HG03066 (cell line): ENCODE data around the gene VPS13A.
"Not testable (repeated sequence)": the region's sequence is repeated elsewhere in the genome, so short reads cannot be mapped to it uniquely, and the experiment has no call there.

Experiments
- ATAC-seq: cut with Tn5 transposase; IDR thresholded peaks from one replicate; pipeline ENCODE4 v1.9.1; 2021; ENCODE audit warnings: low read depth; ENCODE audit not compliant: unreplicated experiment

VPS13A gene

GRCh38 chr9:77420641-77421040 lies 243.3 kb downstream of the VPS13A start:
- no peak for ATAC-seq

GRCh38 chr9:77421506-77422265 lies 244.4 kb downstream of the VPS13A start:
- ATAC-seq = no peak

GRCh38 chr9:77422969-77423368 lies 245.6 kb downstream of the VPS13A start:
- ATAC-seq = no peak

DNA sequence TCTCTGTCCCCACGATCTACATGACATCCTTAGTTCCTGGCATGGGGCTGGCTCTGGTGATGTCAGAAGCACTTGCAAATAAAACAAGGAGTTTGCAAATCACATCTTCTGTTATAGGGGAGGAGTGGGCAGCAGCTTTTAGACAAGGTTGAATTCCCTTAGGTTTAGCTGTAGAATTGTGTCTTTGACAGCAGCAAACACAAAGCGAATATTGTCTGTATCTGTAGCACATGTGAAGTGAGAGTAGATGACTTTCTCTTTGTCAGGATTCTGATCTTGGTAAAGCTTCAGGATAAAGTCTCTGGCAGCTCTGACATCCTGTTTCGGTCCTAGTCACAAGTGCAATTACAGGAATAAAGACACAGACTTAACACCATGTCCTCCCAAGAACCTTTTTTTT lies 246.5 kb downstream of the VPS13A start:
- no peak for ATAC-seq

GRCh38 chr9:77424993-77425392 lies 247.7 kb downstream of the VPS13A start:
- ATAC-seq = no peak

DNA sequence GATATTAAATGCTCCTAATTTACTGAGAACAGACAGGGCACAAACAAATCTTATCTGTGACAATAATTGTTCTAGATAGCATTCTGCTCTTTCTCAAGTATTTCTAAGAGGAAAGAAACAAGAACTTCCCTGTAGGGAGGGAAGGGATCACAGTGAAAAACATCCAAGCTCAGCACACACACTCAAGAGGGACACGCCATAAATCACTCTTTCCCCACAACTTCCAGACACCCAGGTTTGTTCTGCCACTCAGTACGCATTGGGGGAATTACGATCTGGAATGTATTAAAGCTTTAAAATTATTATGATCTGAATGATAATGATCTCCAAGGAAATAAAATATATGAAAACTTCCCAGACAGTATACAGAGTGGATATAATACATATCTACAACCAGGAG lies 249.4 kb downstream of the VPS13A start:
- no peak for ATAC-seq

DNA sequence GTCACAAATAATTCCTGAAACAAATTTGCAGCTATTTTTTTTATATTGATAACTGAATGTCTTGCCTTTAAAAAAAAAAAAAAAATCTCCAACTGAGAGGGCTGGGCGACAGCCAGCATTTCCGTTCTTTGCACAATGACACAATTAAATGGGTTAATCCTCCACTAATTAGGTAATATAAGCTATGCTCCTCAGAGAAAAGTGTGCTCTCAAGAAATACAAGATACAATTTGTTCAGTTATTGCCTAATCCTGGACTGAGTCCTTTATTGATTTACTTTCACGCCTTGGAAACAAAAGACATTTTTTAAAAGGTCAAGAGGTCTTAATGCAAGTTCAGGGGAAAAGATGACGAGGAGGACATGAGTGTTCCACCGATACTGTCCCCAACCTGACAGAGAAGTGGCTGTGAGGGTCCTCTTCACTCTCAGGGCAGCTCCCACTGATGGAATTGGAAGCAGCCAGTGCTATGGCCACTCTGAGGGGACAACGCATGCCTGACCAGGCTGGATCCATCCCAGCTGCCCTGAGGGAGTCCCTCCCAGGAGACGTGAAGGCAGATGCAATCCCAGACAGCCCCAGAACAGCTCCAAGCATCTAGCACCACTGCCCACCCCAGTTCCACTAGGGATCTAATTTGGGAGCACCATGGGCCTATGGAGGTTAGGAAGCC lies 250.1 kb downstream of the VPS13A start:
- ATAC-seq = no peak

GRCh38 chr9:77429928-77430327 lies 252.6 kb downstream of the VPS13A start:
- ATAC-seq = no peak

- ATAC-seq = no peak
Measured at GRCh38 chr9:77432053-77432452, 254.7 kb downstream of the VPS13A start.

GRCh38 chr9:77433675-77434445 lies 256.5 kb downstream of the VPS13A start:
- peak; percentile 80 for ATAC-seq

GRCh38 chr9:77435277-77435676 lies 257.9 kb downstream of the VPS13A start:
- ATAC-seq = no peak

DNA sequence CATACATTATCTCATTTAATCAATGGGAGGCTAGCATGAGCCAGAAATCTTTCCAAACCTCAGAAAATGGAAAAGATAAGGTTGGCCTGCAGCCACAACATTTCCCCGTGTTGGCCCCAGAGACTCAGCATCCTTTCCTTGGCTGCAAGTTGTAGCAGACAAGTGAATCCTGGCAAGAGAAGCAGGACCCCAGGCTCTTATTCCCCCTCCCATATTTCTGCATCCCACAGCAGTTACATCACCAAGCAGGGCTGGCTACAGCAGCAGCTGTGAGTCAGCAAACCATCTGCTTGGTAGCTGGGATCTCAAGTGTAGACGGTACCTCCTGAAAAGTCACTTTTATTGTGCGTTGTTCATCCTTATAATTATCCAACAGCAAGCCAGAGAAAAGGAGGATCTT lies 258.4 kb downstream of the VPS13A start:
- no peak for ATAC-seq

DNA sequence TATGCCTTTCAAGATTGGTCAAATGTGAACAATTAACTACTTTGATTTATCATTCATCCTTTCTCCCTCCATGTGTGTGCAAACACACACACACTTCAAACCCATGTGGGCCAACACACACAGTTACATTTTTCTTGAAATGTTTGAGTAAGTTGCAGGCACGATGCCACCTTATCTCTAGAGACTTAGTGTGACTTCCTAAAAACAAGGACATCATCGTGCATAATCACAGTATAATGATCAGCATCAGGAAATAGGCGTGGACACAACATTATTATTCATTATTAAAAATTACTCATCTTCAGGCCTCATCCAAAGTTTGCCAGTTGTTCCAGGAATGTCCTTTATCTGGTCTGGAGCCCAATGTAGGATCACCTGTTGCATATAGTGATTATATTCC lies 261.3 kb downstream of the VPS13A start:
- ATAC-seq = no peak

GRCh38 chr9:77440057-77440456 lies 262.7 kb downstream of the VPS13A start:
- ATAC-seq = no peak

DNA sequence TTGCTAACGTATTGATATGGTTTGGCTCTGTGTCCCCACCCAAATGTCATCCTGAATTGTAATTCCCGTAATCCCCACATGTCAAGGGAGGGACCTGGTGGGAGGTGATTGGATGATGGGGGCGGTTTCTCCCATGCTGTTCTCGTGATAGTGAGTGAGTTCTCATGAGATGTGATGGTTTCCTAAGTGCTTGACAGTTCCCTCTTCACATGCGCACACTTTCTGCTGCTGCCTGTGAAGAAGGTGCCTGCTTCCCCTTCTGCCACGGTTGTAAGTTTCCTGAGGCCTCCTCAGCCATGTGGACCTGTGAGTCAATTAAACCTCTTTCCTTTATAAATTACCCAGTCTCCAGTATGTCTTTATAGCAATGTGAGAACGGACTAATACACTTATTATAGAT lies 263.8 kb downstream of the VPS13A start:
- ATAC-seq = not testable (repeated sequence)

GRCh38 chr9:77442436-77442835 lies 265.1 kb downstream of the VPS13A start:
- ATAC-seq = no peak

- ATAC-seq = no peak
Measured at GRCh38 chr9:77447646-77448045, 270.3 kb downstream of the VPS13A start.

DNA sequence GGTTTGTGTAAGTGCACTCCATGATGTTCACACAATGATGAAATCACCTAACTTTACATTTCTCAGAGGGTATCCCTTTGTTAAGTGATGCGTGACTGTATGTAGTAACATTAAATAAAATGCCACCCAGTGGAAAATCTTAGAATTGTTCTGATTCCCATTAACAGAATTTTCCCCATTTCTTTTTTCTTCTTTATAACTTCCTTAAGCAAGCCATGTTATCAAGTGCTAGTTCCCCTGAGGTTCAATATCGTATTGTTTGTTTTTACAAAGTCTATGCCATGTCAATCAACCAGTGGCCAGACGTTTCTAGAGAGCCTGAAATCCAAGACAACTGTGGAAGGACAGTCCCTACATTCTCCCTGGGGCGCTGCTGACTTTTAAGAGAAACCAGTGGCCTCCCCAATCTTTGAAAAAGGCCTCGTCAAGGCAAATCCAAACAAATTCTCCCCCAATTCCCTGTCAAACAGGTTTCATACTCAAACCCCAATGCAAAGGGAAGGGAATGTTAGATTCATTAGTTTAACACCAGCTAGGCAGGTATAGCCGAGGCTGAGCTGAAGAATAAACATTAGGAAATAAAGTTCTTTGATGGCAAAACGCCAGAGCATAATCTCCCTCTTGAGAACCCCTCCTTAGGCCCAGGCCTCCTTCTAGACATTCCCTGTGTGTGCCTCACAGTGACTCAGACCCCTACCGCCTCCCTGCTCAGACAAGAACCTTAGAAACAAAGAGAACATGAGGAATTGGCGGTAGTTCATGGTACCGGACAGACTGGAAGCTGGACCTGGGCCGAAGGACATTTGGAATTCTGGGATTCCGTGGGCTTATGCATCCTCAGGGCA lies 272.1 kb downstream of the VPS13A start:
- ATAC-seq = no peak

DNA sequence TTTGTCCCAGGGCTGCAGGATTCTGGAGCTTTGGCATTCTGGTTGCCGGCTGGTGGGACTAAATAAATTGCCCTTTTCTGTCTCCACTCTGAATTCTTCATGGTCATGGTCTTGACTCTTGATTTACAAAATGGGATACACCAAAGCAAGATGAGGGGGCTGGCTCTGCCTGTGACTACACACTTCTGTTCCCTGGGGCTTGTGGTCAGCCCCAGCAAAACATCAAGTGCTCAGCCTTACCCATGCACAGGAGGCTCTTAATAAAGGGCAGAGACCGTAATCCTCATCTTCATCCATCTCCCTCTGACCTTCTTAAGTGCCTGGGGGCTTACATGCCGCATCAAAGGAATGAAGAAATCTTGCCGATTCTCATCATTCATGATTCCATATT lies 272.7 kb downstream of the VPS13A start:
- no peak for ATAC-seq

- no peak for ATAC-seq
Measured at GRCh38 chr9:77451507-77451906, 274.2 kb downstream of the VPS13A start.
